ENCODE results near the gene SOX12.

DNA sequence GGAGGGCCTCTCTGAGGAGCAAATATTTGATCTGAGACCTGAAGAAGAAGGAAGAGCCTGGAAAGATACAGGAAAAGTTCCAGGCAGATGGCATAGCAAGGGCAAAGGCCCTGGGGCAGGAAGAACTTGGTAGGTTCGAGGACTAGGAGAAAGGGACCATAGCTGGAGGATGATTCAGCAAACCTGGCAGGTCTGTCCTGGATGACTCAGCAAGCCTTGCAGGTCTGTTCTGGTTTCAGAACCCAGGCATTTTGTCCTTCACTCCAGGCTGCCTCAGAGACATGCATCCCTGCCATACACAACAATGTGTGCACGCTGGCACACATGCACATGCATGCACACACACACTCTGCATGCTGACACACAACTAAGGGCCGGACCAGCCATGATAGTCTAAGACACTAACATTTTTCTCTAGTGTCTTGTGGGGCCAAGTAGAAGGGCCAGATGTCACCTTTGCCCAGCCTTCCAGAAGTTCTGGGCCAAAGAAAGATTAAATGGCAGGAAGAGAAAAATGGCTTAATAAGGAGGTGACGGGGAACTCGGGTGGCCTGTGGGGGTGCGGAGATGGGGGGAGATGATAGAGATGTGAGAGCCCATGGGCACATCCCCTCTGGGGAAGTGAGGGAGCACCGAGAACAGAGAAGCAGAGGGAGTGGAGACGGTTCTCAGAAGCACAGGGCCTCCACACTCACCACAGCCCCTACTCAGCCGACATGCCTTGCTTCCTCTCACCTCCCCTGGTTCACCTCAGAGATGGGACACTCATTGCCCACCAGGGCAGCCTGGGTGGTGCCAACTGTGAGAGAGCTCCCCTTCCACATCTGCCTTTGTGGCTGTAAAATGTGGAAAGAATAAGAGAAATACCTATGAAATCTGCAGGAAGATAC is 39.8 kb downstream of the SOX12 start:
- TF ChIP-seq, protein P1, sequence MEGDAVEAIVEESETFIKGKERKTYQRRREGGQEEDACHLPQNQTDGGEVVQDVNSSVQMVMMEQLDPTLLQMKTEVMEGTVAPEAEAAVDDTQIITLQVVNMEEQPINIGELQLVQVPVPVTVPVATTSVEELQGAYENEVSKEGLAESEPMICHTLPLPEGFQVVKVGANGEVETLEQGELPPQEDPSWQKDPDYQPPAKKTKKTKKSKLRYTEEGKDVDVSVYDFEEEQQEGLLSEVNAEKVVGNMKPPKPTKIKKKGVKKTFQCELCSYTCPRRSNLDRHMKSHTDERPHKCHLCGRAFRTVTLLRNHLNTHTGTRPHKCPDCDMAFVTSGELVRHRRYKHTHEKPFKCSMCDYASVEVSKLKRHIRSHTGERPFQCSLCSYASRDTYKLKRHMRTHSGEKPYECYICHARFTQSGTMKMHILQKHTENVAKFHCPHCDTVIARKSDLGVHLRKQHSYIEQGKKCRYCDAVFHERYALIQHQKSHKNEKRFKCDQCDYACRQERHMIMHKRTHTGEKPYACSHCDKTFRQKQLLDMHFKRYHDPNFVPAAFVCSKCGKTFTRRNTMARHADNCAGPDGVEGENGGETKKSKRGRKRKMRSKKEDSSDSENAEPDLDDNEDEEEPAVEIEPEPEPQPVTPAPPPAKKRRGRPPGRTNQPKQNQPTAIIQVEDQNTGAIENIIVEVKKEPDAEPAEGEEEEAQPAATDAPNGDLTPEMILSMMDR (IDR thresholded peaks at IDR 0.05): no peak
- no peak for TF ChIP-seq EZH2phosphoT487 (IDR thresholded peaks at IDR 0.05)

All from neural progenitor cell (in vitro differentiated cells).